OCI-LY7 (cell line): Measurements from ENCODE around the gene GNAZ.

Experiments used
- EZH2phosphoT487 ChIP-seq: fragments of 200-600 bp; sonication (generic); IDR thresholded peaks from 2 replicates; pipeline ENCODE4 v1.6.1; 2018; ENCODE audit warnings: low read depth, borderline replicate concordance, mild to moderate bottlenecking, mixed run types, antibody characterized with exemption, low read length, moderate library complexity, mixed read lengths
- TF ChIP-seq, protein P1 (sequence below): fragments of 200-600 bp; sonication (generic); conservative IDR thresholded peaks from 2 replicates; pipeline ENCODE4 v1.5.1; 2014; ENCODE audit warnings: mild to moderate bottlenecking, antibody characterized with exemption, low read length, moderate library complexity, mixed read lengths

- TF ChIP-seq, protein P1, sequence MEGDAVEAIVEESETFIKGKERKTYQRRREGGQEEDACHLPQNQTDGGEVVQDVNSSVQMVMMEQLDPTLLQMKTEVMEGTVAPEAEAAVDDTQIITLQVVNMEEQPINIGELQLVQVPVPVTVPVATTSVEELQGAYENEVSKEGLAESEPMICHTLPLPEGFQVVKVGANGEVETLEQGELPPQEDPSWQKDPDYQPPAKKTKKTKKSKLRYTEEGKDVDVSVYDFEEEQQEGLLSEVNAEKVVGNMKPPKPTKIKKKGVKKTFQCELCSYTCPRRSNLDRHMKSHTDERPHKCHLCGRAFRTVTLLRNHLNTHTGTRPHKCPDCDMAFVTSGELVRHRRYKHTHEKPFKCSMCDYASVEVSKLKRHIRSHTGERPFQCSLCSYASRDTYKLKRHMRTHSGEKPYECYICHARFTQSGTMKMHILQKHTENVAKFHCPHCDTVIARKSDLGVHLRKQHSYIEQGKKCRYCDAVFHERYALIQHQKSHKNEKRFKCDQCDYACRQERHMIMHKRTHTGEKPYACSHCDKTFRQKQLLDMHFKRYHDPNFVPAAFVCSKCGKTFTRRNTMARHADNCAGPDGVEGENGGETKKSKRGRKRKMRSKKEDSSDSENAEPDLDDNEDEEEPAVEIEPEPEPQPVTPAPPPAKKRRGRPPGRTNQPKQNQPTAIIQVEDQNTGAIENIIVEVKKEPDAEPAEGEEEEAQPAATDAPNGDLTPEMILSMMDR = no peak
- TF ChIP-seq EZH2phosphoT487 = no peak
Observed at GRCh38 chr22:23065495-23066122, 4.7 kb upstream of the GNAZ start.
